Forelimb muscle (tissue), 1 donor: ENCODE results near the gene NGFR. TPM values are rescaled to one million over a fixed set of nuclear protein-coding genes. Genes with fewer than 3 reads are reported as not detected.
"Not testable (repeated sequence)": the region's sequence is repeated elsewhere in the genome, so short reads cannot be mapped to it uniquely, and the experiment has no call there.

ENCODE experiments used
- DNase-seq: peaks from one replicate; pipeline ENCODE4 v3.0.0-alpha.2; 2013; ENCODE audit warnings: low read depth
- polyA plus RNA-seq: library from polyadenylated mRNA; unstranded; fragments of 120-200 nt; gene quantifications from one replicate; pipeline ENCODE4 v1.2.1, GENCODE V29; 2013; ENCODE audit not compliant: insufficient read length

The NGFR gene
- polyA plus RNA-seq, 1 donor, result 39.8 TPM

DNA sequence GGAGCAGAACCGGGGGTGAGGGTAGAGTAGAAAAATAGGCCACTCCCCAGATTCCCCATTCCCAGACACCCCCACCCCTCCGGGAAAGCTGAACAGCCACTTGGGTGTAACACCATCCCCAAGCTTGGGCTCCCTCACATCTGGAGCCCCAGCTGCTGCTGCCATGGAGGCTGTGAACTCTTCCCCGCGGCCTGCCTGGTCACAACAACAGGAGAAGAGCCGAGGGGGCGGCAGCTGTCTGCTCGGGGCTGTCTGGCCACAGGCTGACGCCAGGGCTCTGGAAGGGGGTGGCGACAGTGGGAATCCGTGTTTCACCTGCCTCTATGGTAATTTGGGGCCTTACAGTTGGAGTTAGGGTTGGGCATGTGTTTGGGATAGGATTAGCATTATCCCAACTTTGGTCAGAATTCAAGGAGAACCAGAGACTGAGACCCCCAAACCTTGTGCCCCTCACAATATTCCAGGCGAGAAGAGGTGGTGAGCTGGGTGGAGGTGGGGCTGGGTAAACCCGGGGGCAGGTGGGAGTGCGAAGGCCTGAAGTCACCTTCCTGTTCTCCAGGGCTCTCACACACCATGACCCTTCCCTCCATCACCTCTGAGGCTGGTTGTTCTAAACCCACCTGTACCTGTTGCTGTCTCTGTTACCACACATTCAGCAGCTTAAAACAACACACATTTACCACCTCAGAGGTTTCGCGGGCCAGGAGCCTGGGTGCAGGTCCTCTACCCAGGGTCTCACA is 50.9 kb downstream of the NGFR start:
- DNase-seq, result no peak

DNA sequence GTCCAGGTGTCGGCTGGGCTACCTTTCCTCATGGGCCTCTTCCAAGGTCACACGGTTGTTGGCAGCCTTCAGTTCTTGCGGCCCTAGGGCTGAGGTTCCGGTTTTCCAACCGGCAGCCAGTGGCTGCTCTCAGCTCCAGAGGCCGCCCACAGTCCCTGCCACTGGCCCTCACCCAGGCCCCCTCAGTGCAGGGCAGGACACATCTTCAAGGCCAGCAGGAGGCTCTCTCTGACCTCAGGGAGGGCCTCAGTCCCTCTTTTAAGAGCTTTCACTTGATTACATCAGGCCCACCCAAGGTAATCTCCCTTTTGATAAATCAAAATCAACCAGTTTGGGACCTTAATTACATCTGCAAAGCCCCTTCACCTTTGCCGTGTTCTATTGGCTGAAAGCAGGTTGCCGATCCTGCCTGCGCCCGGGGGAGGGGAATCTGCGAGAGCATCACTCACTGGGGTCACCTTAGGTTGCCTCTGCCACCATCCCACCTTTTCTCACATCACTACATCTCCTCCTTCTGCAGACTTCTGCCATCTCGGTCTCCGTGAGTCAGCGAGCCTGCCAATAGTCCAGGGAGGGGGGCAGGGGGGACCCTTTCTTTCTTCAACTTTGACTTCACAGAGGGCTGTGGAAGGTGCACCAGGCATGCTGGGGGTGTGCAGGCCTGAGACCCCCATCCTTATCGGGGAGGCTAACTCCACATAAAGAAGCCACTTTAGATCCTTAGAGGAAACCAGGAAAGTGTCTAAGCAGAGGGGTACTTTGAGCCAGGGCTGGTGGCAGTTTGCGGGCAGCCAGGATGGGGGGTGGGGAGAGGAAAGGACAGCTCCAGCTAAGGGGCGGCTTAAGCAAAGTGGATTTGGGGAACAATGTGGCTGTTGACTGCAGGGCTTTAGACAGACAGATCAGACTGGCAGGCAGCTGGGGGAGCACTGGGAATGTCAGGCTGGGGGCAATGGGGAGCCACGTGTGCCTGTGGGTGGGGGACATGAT is 51.7 kb downstream of the NGFR start:
- DNase-seq, result no peak

DNA sequence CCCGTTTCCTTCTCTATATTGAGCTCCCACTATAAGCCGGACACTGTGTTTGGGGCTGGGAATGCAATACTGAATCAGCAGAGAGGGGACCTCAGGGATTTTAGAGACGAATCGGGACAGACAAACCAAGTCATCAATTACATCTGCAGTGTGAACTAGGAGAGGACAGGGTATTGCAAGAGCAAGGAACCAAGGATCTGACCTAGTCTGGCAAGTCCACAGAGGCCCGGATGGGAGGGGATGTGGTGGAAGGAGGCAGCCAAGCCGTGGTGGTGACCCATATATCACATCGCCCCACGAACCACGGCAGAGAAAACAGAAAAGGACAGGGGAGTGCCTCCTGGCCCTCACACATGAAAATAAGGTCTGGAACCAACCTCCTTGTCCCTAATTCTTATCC is 52.5 kb downstream of the NGFR start:
- DNase-seq, result no peak

DNA sequence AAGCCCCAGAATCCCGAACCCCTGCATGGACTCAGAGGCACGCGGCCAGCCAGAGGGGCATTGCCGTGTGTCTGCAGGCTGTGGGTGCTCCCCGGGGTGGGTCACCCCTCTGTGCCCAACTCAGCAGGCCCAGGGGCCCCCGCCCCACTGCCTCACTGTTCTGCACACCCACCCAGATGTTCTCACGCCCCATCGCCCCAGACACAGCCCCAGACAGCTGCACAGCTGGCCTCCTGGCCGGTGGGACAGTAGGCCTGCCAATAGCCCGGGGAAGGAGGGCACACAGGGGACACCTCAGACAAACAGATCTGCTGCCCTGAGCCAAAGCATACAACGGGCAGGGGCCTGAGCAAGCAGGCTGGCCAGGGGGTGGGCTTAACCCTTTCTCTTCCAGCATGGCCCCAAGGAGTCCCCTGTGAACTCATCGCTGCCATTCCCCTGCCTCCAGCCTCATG is 53.0 kb downstream of the NGFR start:
- DNase-seq, result no peak

DNA sequence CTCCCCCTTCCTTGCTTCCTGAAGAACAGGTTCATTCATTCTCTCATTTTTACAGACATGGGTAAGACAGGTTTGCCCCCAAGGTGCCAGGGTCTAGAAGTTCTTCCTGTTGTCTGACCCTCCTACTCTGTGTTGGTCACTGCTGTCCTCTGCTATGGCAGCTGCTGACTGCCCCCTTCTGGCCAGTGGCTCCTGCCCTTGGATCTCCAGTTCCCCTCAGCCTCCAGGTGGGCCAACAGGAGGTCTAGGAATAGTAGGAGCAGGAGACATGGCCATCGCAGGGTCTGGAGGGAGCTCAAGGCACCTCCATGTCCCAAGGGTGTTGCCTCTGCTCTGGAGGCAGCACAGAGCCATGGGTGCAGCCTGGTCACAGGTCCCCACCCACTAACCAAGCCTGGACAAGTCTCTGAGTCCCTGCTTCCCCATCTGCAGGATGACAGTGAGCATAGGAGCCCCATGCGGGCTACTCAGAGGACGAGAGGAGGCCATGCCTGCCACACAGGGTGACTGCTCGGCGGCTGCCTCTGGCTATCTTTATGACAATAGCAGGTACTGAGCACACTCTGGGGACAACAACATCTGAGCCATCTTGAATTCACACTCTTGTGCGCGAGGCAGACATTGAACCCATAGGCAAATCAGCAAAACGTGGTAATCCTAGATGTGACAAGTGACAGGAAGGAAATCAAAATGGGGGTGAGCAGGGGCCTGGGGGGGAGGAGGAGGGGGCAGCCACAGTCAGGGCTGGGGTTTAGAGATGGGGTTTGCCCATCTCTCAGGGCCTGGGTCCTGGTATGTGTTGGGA is 53.6 kb downstream of the NGFR start:
- DNase-seq, result no peak

DNA sequence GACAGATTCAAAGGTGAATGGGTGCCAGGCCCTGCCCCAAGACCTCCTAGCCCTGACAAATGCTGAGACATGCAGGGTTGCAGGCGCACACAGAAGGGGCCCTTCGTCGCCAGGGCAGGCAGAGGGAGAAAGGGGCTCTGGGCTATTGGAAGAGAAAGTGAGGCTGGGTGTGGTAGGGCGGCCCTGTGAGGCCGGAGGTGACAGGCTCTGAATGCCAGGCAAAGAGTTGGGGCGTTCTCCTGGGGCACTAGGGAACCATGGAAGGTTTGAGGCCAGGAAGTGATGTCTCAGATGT is 54.2 kb downstream of the NGFR start:
- no peak for DNase-seq

DNA sequence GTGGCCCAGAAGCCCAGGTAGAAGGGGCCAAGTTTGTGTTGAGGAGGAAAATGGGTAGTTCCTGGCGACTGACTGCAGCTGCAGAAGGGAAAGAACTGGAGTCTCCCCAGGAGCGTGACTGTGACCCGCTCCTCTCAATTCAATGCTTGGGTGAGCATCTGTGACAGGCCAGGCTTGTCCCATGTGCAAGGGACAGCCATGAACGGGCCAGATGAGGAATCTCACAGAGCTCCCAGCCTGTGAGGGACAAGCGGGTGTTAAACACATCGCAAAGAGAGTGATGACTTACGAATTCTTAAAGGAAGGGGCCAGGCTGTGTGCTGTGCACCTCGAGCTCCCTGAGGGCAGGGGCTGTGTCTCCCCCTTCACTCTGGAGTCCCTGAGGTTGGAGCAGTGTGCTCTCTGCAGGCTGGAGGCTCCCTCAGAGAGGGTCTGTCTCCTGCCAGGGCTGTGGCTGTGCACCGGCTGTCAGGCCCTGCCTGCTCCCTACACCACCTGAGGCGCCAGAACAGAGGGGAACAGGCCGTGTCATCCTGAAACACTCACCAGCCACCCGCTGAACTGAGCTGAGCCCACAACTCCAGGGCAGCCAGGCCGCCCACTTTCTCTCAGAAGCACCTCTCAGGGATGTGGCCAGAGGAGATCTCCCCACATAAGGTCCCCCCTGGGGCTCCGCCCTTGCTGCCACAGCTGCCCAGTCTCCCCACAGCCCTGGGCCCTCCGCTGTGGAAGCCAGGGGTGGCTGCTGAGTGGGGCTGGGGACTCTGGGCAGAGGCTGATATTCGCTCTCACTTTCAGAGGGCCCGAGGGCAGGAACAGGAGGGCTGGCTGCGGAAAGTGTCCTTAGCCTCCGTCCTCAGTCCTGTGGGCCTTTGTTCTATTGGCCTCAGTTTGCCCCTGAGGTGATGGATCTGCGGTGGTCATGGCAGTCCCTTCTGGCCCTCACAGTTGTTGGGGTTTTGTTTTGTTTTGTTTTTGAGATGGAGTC is 54.9 kb downstream of the NGFR start:
- DNase-seq, result no peak

DNA sequence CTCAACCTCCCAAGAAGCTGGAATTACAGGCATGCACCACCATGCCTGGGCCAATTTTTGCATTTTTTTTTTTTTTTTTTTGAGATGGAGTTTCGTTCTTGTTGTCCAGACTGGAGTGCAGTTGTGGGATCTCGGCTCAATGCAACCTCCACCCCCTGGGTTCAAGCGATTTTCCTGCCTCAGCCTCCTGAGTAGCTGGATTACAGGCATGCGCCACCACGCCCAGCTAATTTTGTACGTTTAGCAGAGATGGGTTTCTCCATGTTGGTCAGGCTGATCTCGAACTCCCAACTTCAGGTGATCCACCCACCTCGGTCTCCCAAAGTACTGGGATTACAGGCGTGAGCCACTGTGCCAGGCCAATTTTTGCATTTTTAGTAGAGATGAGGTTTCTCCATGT is 55.7 kb downstream of the NGFR start:
- DNase-seq, result not testable (repeated sequence)

DNA sequence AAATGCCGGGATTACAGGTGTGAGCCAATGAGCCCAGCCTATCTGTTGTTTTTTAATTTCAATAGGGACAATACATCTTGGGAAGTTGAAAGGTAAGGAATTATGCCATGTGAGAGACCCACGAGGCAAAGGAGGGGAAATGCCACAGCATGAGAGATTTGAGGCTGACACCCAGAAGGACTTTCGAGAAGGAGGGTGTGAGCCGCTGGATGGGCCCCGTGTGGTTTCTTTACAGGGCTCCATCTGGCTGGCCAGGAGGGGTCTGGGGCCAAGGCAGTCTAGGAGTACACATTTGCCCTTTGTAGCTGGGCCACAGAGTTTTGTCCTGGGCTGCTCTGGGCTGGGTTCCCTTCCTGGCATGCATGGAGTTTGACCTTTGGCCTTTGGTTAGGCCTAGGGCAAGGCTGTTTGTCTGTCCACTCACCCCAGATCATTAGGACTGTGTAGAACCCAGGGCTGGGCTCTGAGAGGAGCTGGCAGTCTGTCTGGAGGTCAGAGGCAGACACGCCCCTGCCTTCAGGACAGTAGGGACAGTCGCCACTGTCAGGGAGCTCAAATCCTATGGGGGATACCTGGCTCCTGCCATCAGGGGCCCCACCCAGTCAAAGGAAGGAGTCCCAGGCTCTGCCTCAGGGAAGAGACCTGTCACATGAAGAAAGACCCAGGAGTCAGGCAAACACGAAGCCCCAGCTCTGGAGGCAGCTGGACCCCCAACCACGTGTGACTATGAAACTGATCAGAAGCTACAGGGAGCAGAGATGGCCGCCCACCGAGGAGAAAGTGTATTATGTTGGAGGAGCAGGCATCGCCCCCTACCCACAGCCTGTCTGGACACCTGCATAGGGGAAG is 56.4 kb downstream of the NGFR start:
- DNase-seq, result no peak

DNA sequence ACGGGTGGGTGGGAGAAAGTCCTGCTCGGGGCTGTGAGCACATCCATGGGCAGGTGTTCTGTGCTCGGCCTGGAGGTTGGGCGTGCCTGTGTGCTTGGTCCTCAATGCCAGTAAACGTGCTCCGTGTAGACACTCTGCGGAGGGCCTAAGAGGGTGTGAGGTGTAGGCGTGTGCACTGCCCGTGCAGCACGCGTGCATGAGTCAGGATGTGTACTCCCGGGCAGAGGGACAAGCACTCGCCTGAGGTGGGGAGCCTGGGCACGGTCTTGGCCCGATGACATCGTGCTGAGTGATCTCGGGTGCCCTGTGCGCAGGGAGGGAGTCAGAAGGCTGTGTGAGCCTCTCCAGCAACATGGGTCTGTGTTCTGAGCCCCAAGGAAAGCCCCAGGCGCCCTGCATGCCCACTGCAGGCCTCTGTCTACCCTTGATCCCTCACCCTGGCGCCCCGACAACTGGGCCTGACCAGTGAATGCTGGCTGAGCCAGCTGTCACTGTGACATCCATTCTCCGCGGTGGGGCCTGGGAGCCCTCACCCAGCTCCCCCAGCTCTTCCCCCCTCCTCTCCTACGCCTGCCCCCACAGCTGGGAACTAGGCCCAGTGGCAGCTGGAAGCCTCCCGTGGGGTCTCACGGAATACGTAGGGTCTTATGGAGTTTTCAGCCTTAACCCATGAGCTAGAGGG is 57.1 kb downstream of the NGFR start:
- DNase-seq, result no peak

DNA sequence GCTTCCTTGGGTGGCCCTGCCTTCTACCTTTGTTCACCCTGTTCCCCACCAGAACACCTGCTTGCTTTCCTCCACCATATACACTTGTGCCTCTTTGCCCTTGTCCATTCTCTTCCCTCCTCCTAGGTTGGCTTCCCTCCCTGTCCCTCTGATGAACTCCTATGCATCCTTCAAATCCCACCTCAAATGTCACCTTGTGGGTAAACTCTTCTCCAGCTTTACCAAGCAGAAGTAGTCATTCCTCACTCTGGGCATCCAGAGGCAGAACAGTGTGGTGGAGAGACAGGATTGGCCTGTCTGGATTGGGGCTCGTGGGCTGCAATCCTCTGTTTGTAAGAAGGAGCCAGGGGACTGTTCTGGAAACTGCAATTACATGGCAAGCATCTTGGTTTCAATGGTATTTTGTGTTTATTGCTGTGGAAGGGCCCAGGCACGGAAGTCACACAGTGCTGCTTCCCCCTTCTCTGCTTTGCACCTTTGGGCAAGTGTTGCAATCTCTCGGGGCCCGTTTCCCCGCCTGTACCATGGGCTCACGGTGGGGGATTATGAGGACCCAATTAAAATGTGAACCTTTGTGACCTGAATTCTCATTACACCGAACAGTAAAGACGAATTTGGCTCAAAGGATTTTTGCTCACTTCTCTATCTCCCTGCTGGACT is 58.7 kb downstream of the NGFR start:
- no peak for DNase-seq

DNA sequence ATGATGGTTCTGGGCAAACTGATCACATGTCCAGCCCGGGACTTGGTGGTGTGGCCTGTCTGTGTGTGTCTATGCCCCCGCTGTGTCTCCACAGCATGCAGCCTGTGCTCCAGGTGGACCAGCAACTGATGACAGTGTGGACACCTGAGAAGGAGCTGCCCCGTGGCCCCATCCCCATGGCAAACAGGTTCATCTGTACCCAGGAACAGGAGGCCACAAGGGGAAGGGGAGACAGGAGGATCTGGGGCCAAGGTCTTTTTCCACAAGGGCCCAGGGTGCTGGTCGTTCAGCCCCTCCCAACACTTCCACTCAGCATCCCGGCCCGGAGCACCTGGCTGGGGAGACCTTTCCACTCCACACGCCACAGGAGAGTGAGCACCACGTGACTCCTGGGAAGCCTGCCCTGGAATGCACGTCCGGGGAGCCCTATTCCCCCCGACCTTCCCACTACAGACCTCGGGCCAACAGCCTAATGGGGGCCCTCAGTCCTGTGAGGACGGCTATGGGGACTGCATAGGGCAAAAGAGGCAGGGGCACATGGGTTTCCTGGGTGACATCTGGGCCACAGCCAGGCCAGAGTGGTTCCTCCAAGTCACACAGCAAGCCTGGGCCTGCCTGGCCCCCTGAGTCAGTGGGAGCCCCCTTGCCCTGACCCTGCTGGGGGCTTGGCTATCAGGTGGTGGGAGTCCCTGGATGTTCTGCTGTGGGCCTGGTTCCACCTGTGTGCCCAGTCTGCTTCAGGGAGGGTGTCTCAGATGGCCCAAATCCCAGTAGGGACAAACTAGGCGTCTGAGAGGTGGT is 59.8 kb downstream of the NGFR start:
- DNase-seq, result no peak

DNA sequence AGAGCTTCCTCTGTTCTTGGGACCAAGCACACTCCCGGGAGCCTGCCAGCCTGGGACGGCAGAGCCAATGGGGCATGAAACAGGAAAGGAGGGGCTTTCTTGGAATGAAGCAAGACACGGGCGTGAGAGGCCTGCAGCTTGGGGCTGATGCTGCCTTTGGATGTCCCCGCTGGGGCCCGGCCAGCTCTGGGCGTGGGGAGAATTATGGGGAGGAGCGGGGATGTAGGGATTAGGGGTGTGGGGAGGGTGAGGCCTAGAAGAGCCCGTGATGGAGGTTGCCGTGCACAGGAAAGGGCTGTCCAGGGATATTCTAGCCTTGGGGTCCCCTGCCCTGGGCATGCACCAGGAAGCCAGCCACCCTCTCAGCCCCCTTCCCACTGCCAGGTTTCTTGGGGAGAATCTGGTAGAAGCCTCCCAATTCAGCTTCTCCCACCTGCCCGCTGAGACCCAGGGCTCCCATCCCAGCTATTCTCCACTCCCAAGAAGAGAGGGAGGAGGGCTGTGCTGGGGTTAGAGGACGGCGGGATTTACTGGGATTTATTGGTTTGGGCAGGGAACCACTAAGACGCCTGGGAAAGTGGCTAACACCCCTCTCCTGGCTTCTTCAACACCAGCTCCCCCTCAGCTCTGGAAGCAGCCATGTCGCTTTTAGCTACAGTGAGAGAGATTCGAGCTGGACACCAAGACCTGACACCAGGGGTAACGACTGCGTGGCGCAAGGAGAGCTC is 60.6 kb downstream of the NGFR start:
- DNase-seq, result no peak

DNA sequence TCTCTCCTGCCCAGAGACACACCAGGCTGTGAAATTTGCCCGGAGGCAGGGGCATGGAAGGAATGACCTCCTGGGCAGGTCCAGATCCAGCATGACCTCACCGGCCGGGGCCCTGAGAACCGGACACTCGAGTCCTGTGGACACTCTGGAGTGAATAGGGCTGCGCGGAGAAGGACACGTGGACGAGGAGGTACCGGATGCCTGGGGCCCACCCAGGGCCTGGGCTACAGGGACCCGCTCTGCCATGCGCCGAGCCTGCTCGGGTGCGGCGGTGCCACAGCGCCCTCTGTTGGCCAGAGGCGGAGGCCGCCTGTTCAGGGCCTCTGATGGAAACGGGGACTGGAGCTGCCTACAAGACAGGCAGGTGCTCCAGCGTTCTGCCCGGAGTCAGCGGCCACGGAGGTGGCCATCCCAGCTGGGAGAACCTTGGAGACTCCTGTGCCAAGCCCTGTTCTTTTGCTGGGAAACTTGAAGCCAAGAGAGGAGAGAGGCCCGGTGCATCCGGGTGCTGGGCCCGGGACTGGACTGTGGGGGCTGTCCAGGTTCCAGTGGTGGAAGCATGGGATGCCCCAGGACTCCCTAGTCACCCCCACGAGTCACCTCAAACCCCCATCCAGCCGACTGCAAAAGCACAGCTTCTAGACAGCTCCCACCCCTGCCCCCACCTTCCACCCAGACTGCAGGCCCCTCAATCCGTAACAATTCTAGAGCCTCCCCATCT is 61.3 kb downstream of the NGFR start:
- DNase-seq, result no peak

DNA sequence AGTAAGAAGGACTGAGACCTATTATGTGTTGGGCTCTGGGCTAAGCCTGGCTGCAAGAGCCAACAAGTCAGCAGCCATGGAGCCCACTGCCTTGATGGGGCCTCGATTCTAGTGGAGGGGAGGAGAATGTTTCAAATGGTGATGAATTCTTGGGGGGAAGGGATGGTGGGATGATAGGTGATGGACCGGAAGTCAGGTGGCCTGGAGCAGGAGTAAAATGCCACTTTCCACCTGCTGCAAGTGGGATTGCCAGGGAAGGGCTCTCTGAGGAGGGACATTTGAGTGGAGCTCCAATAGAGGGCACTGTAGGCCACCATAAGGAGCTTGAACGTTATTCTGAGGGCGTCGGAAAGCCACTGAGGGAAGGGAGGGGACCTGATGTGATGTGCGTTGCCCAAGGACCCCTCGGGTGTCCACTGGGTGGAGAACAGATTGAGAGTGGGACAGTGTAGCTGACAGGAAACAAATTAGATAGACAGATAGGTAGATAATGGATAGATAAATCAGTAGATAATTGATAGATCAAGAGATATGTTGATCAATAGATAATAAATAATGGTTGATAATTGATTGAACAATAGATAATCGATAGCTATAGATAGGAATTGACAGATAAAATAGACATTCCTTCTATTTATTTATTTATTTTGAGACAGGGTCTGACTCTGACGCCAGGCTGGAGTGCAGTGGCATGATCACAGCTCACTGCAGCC is 62.4 kb downstream of the NGFR start:
- DNase-seq, result no peak
